ENCODE data around the gene LGALS3BP. TPM values are rescaled to one million over a fixed set of nuclear protein-coding genes. Genes with fewer than 3 reads are reported as not detected.

LGALS3BP gene
- total and polyA plus RNA-seq, 7 donors = 92.5 to 415 (median 180) TPM

- H3K9me3 ChIP-seq = no peaks in the 10 kb centered on the region
- intact Hi-C loops (cut with DNase I) = no loop called here
- no peak for TF ChIP-seq EP300 (IDR thresholded peaks at IDR 0.05)
- TF ChIP-seq CTCF (IDR thresholded peaks at IDR 0.05) = no peak
- TF ChIP-seq POLR2AphosphoS5 (IDR thresholded peaks at IDR 0.05) = no peak
- TF ChIP-seq POLR2A (IDR thresholded peaks at IDR 0.05) = no peak
- H3K27ac ChIP-seq = no peak overlapping the region
- no peaks in the 10 kb centered on the region for H3K27me3 ChIP-seq
- H3K36me3 ChIP-seq = peaks cover 0 to 7% (median 0%) of the 10 kb centered on the region in 4 donors
- WGBS, 2 donors = 24 to 67% methylated on average over 20 of the region's 20 CpGs
- peaks cover 0 to 25% (median 14%) of the 10 kb centered on the region in 4 donors for H3K4me1 ChIP-seq
- H3K4me3 ChIP-seq = no peak overlapping the region
- peak; percentile 61 for DNase-seq
These were observed 23.3 kb upstream of the LGALS3BP start for GRCh38 chr17:79002796-79003593.

GRCh38 chr17:79002291-79002690 lies 22.6 kb upstream of the LGALS3BP start:
- peak; percentile 38 for DNase-seq
- no peak overlapping the region for H3K4me3 ChIP-seq
- H3K4me1 ChIP-seq = peaks cover 0 to 18% (median 7%) of the 10 kb centered on the region in 4 donors
- H3K27me3 ChIP-seq = no peaks in the 10 kb centered on the region
- intact Hi-C loops (cut with DNase I) = no loop called here
- no peak for TF ChIP-seq EP300 (IDR thresholded peaks at IDR 0.05)
- no peak for TF ChIP-seq CTCF (IDR thresholded peaks at IDR 0.05)
- no peak for TF ChIP-seq POLR2AphosphoS5 (IDR thresholded peaks at IDR 0.05)
- WGBS, 2 donors = 71 to 90% methylated on average over 14 of the region's 14 CpGs
- H3K27ac ChIP-seq = no peak overlapping the region
- peaks cover 0 to 14% (median 2%) of the 10 kb centered on the region in 4 donors for H3K36me3 ChIP-seq
- no peaks in the 10 kb centered on the region for H3K9me3 ChIP-seq

GRCh38 chr17:79001190-79002020 lies 21.7 kb upstream of the LGALS3BP start:
- H3K4me3 ChIP-seq = no peak overlapping the region
- H3K9me3 ChIP-seq = no peaks in the 10 kb centered on the region
- 40 to 77% methylated on average over 19 of the region's 19 CpGs for WGBS, 2 donors
- no peak overlapping the region for H3K27ac ChIP-seq
- TF ChIP-seq EP300 (IDR thresholded peaks at IDR 0.05) (no peak), CTCF (IDR thresholded peaks at IDR 0.05) (no peak), POLR2AphosphoS5 (IDR thresholded peaks at IDR 0.05) (no peak), POLR2A (IDR thresholded peaks at IDR 0.05) (no peak)
- peaks cover 0 to 23% (median 11%) of the 10 kb centered on the region in 4 donors for H3K36me3 ChIP-seq
- no peaks in the 10 kb centered on the region for H3K27me3 ChIP-seq
- peaks cover 0 to 10% (median 8%) of the 10 kb centered on the region in 4 donors for H3K4me1 ChIP-seq
- DNase-seq = peak; percentile 58
- intact Hi-C loops (cut with DNase I) = no loop called here

- Histone ChIP-seq H3K4me3 (no peak overlapping the region), H3K36me3 (peaks cover 0 to 31% (median 11%) of the 10 kb centered on the region in 4 donors), H3K27me3 (no peaks in the 10 kb centered on the region), H3K9me3 (no peaks in the 10 kb centered on the region), H3K27ac (no peak overlapping the region), H3K4me1 (peaks cover 0 to 12% (median 8%) of the 10 kb centered on the region in 4 donors)
- intact Hi-C loops (cut with DNase I) = no loop called here
- 40 to 82% methylated on average over 25 of the region's 25 CpGs for WGBS, 2 donors
- DNase-seq = peak; percentile 64
- no peak for TF ChIP-seq EP300 (IDR thresholded peaks at IDR 0.05)
These were observed 20.9 kb upstream of the LGALS3BP start for GRCh38 chr17:79000396-79001189.

Measured in sigmoid colon (tissue), 7 donors.